ENCODE results near the gene CLDND2. TPM values are rescaled to one million over a fixed set of nuclear protein-coding genes. Genes with fewer than 3 reads are reported as not detected.
A peak's percentile ranks its signal among the peaks of the same experiment; 100 is the strongest.

CLDND2 gene
- total RNA-seq, 1 experiment from 2014 or later = 1.8 TPM

DNA sequence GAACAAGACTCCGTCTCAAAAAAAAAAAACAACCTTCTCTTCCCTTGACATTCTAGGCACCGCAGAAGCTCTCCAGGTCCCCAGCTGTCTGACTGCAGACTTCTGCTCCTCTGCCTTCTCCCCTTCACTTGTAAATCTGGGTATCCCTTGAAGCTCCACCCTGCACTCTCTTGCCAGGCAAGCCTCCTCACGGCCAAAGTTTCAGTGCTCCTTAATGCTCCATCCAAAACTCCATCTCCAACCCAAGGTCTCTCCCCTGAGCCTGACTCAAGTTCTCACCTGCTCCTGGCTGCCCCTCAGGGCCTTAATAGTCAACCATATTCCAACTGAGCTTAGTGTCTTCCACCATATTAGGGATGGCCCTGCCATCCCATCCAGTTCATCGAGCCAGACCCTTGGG lies 1.4 kb upstream of the CLDND2 start:
- Histone ChIP-seq H3K9me3 (ENCODE audit: control insufficient read depth in 1 of 2, insufficient read depth in 1 of 2, low read depth in 1 of 2, low read length in 2 of 2) (no peaks in the 10 kb centered on the region), H3K4me1 (ENCODE audit: control insufficient read depth in 1 of 2, insufficient read depth in 2 of 2, low read length in 2 of 2) (peaks cover 6 to 21% of the 10 kb centered on the region in 2 experiments; a peak in 3 of 4 replicates), H2AFZ (ENCODE audit: low read depth, low read length, poor library complexity, severe bottlenecking) (no peak overlapping the region), H4K20me1 (ENCODE audit: insufficient read depth) (no peaks in the 10 kb centered on the region), H3K4me3 (replicated peaks in 1 of 2; ENCODE audit: low read depth in 1 of 2, low read length in 2 of 2) (no peak overlapping the region), H3K27ac (ENCODE audit: low read depth, low read length) (no peak overlapping the region), H3K9me2 (ENCODE audit: insufficient read depth) (no peaks in the 10 kb centered on the region), H3K27me3 (ENCODE audit: insufficient read depth, low read length) (no peaks in the 10 kb centered on the region), H3K79me2 (ENCODE audit: insufficient read depth, low read length) (peaks cover 13% of the 10 kb centered on the region; the same call in 1 of the 2 replicates), H3K4me2 (ENCODE audit: low read length) (no peak overlapping the region), H3K36me3 (ENCODE audit: control insufficient read depth in 1 of 2, insufficient read depth in 2 of 2, low read length in 2 of 2) (no peaks in the 10 kb centered on the region), H3K9ac (ENCODE audit: low read length) (no peak overlapping the region)
- ChIA-PET POLR2A (no interaction called here), CTCF (no interaction called here), RAD21 (ENCODE audit: low non-redundant PET in 1 of 2, low total read pairs in 2 of 2, uncharacterized antibody in 2 of 2, unreplicated experiment in 2 of 2) (no interaction called here)
- intact Hi-C loops (cut with micrococcal nuclease) = no loop called here
- ATAC-seq (no peak), DNase-seq (ENCODE audit: low read depth, low spot score) (no peak)
- BruUV-seq (replicated peaks) = no TSS peak
- no peak for TF ChIP-seq ELF1 (IDR thresholded peaks at IDR 0.05; ENCODE audit: borderline replicate concordance, low read depth)
- TF ChIP-seq POLR2A (IDR thresholded peaks at IDR 0.05; ENCODE audit: borderline replicate concordance, extremely low read depth, insufficient read depth, insufficient read length) = no peak

DNA sequence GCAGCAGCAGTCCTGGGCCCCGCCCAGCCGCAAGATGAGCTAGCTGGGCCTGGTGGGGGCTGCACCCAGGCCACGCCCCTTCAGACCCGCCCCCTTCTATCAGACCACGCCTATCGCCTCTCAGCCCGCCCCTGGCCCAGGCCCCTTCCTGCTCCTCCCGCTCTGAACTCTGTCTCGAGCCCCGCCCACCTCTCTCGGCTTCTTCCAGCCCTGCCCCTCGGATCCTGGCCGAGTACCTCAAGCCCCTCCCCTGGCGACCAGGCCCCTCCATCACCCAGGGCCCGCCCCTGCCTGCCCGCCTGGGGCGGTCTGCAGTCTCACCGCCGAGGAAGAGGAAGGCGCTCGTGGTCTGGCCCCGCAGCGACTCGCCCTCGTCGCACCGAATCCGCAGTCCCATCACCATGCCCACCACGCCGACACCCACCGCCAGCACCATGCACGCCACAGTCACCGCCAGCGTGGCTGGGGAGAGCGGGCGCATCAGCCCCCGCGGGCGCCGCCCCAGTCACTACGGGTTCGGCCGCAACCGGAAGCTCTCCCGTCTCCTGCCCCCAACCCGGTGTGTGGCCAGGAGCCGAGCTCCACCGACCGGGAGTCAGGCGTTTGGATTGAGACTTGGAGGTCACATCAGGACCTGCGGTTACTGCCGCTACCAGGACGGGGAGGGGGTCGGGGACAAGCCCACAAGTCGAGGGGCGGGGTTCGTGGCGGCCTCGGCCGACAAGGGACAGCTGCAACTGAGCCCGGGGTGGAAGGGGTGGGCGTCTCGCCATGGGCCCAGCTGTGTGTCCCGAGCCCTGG lies 1.0 kb downstream of the CLDND2 start:
- intact Hi-C loops (cut with micrococcal nuclease) = loop anchor here (1.0 kb wide), 2 partner anchors 27 to 28 kb away; no protein-coding TSS in a partner anchor
- Histone ChIP-seq H3K9ac (ENCODE audit: low read length) (peak overlapping the region; percentile 96), H3K4me3 (replicated peaks in 1 of 2; ENCODE audit: low read depth in 1 of 2, low read length in 2 of 2) (peak overlapping the region; percentile 78 to 94), H3K27me3 (ENCODE audit: insufficient read depth, low read length) (no peaks in the 10 kb centered on the region), H3K27ac (ENCODE audit: low read depth, low read length) (peak overlapping the region; percentile 84), H3K36me3 (ENCODE audit: control insufficient read depth in 1 of 2, insufficient read depth in 2 of 2, low read length in 2 of 2) (no peaks in the 10 kb centered on the region), H3K9me2 (ENCODE audit: insufficient read depth) (no peaks in the 10 kb centered on the region), H3K4me1 (ENCODE audit: control insufficient read depth in 1 of 2, insufficient read depth in 2 of 2, low read length in 2 of 2) (peaks cover 28 to 43% of the 10 kb centered on the region in 2 experiments), H4K20me1 (ENCODE audit: insufficient read depth) (no peaks in the 10 kb centered on the region), H3K79me2 (ENCODE audit: insufficient read depth, low read length) (peaks cover 34% of the 10 kb centered on the region), H2AFZ (ENCODE audit: low read depth, low read length, poor library complexity, severe bottlenecking) (peak overlapping the region; percentile 67), H3K9me3 (ENCODE audit: control insufficient read depth in 1 of 2, insufficient read depth in 1 of 2, low read depth in 1 of 2, low read length in 2 of 2) (no peaks in the 10 kb centered on the region), H3K4me2 (ENCODE audit: low read length) (peak overlapping the region; percentile 88)
- RAD21 ChIA-PET (ENCODE audit: low non-redundant PET in 1 of 2, low total read pairs in 2 of 2, uncharacterized antibody in 2 of 2, unreplicated experiment in 2 of 2) = interaction anchor here in 1 of 2 experiments (1.0 kb wide), 1 partner anchor 28 kb away, joined by 4 read pairs; no protein-coding TSS in a partner anchor
- peak; percentile 97 for DNase-seq (ENCODE audit: low read depth, low spot score)
- TSS peak; percentile 80 for BruUV-seq (replicated peaks)
- TF ChIP-seq FOSL1 (IDR thresholded peaks at IDR 0.05; ENCODE audit: low read depth) (no peak), SIN3A (IDR thresholded peaks at IDR 0.05; ENCODE audit: low read depth) (peak; percentile 45), POLR2A (IDR thresholded peaks at IDR 0.05; ENCODE audit: borderline replicate concordance, extremely low read depth, insufficient read depth, insufficient read length) (peak; percentile 17), EZH2phosphoT487 (IDR thresholded peaks at IDR 0.05; ENCODE audit: borderline replicate concordance) (no peak), POLR2AphosphoS5 (IDR thresholded peaks at IDR 0.05; ENCODE audit: low read depth, low read length) (peak; percentile 75), CBX3 (IDR thresholded peaks at IDR 0.05; ENCODE audit: low read depth) (no peak), ZFX (IDR thresholded peaks at IDR 0.05) (peak; percentile 52; the same call in 1 of the 2 replicates), SP1 (IDR thresholded peaks at IDR 0.05; ENCODE audit: low read depth) (peak; percentile 69)
- TF ChIP-seq, protein P1, sequence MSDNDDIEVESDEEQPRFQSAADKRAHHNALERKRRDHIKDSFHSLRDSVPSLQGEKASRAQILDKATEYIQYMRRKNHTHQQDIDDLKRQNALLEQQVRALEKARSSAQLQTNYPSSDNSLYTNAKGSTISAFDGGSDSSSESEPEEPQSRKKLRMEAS (IDR thresholded peaks at IDR 0.05) = peak; percentile 81
- POLR2A ChIA-PET = interaction anchor here (0.7 to 1.5 kb wide), 6 partner anchors 9 to 28 kb away, joined by 3 to 12 read pairs (median 5); partner anchors contain the start of gene VSIG10L
- CTCF ChIA-PET = interaction anchor here (0.6 to 1.1 kb wide), 5 partner anchors 11 to 410 kb away, joined by 3 to 12 read pairs (median 3); no protein-coding TSS in a partner anchor
- ATAC-seq = peak; percentile 85
